Activated CD8-positive, alpha-beta memory T cell treated with anti-CD3 and anti-CD28 coated beads, Interleukin-2, amount 50 U/mL, for 24 hours (primary cell): ENCODE results near the gene PIK3R1.

Experiments used
- DNase-seq: peaks from one replicate; pipeline ENCODE4 v3.0.0-alpha.2; 2020; ENCODE audit errors: extremely low read depth

The PIK3R1 gene

DNA sequence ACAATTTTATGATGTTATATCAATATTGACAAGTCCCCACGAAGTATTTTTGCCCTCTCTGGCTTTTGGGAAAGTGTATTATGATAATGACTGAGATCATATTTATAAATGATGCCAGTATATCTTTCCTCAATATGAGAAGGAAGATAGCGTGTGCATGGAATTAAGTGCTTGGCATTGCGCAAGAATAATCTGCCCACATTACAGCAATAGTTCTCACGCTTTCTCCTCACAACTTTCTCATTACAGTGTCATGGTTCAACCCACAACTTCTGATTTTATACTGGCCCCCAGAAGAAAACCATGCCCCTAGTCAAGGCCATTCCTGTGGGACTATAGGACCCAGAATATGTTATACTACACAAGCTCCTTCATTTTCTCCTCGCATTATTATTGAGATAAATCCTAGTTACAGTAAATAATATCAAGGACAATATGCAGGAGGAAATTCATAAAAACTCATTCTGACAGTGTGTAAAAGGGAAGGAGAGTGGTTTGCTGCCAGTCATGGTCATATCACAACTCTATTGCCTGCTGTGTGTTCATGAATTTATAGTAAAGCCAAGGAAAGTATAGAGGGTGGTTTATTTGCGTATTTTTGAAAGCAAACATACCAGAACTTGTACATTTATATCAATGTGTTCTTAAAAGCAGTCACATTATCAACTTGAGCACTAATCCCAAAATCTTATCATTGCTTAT lies 114.1 kb downstream of the PIK3R1 start:
- DNase-seq: no peak

DNA sequence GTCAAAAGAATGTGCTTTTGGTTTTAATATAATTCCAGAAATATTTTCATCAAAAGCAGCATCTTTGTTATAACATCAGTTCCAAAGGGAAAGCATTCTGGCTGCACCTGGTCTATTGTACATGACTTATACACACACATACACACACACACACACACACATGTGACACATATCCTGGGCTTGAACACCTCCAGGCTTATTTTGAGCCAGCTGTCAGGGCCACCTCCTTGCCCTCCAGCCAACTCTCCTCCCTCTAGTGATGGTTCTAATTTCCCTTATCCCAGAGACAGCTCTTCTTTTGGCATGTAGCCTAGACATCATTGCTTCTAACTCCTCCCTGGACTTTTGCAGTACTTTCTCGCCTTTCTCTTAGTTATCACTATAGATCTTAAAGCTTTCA lies 115.0 kb downstream of the PIK3R1 start:
- no peak for DNase-seq

DNA sequence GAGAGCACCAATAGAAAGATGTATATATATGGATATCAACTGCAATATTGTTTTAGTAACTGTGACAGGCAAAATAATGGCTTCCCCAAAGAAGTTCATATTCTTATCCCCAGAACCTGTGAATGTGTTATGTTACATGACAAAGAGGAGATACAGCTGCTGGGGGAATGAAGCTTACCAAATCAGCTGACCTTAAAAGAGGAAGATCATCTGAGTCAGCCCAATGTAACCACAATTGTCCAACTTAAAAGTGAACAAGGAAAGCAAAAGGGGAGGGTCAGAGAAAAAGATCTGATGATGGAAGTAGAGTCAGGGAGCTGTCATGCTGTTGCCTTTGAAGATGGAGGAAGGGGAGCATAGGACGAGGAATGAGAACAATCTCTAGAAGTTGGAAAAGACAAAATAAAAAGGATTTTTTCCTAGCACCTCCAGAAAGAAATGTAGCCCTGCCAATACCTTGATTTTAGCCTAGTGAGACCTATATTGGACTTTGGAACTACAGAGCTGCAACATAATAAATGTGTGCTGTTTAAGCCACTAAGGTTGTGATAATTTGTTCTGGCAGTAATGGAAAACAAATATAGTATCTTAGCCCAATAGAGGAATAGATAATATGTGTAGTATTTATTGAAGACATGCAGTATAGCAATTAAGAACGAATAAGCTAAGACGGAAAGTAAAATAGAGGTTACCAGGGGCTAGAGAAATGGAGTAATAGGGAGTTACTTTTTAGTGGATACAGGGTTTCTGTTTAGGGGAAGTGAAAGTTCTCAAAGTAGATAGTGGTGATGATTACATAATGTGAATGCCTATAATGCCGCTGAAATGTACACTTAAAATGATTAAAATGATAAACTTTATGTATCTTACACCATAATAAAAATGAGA lies 115.9 kb downstream of the PIK3R1 start:
- no peak for DNase-seq

DNA sequence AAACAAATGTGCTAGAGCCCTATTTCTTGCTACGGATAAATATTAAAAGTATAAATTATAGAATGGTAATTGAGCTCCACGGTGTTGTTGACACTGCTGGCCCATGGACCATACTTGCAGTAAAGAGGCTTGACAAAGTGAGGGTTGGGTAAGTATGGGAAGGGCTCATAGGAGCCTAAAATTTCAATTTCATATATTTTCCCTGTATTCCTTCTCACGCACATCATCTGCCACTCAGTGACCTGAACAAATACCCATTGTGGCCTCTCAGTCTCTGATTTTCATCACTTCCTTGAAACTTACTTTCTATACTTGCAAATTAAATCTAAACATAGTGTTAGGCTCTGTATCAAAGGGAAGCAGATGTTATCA lies 116.5 kb downstream of the PIK3R1 start:
- DNase-seq: no peak

DNA sequence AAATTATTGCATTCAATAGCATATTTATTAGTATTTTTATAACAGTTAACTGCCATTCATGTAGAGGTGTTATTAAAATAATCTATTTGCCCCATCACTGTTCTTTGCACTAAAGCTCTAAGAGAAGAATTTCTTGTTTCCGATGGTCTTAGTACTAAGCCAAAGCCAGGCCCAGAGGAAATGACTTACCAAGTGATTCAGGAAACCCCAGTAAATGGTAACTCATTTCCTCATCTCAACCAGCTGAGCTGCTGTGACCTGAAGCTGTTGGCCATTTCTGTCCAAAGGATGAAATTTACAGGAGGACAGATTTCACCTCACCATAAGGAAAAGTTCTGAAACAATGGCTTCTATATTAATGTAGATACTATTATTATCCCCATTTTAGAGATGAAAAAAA lies 117.0 kb downstream of the PIK3R1 start:
- no peak for DNase-seq

DNA sequence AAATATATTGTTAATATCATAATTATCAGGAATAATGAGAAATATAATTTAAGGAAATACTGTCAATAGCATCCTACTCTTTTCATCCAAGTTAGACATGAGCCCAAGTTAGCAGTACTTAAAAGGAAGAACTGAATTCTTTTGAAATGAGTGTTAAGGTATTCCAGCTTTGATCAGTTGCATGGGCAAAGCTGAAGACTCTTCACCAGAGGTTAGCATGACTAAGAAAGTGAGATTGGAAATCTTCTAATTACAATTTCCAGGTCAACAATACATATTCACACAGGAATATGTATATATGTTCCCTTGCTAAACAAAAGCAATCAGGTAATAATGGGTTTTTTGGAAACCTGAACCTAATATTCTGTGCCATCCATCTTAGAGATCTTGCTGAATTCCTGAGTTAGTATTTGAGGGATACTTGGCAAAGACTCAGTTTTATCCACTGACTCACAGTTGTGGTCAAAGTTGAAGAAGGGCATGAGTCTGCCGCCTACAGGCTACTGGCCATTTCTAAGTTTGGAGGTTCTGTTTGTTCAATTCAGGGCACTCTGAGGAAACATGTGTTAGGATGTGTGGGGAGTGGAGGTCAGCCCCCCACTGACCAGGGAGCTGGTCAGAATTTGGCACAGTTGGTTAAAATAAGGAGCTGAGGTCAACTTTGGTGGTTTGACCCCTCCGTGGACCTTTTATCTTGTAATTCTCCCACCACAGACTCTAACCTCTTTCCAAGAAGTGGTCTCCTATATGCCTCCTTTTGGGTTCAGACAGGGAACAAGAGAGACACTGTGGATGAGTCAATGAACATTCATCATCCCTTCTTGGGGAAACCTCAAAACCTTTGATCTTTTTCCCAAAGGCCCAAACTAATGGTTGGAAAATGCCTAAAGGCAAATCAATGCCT lies 118.3 kb downstream of the PIK3R1 start:
- DNase-seq: no peak

DNA sequence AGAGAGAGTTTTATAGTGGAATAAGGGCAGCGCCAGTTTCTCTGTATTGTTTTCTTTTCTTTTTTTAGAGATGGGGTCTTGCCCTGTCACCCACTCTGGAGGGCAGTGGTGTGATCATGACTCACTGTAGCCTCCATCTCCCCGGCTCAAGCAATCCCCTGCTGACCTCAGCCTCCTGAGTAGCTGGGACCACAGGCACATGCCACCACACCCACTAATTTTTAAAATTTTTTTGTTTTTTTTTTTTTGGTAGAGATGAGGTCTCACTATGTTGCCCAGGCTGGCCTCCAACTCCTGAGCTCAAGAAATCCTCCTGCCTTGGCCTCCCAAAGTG lies 119.0 kb downstream of the PIK3R1 start:
- no peak for DNase-seq

DNA sequence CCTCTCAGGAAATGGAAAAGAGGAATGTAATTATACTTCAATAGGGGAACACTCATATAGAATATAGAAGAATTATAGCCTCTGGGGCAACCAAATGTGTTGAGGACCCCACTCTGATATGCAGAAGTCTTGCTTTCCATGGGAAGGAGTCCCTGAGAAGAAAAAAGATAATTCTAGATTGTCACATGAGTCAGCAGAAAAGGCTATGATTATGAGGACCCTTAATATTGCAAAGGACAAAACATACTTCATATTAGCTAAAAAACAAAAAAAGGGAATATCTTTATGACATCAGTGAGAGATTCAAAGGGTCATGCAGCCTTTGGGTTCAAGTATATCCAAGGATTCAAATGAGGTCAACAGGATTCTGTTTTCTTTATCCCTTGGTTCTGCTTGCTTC lies 119.5 kb downstream of the PIK3R1 start:
- no peak for DNase-seq

DNA sequence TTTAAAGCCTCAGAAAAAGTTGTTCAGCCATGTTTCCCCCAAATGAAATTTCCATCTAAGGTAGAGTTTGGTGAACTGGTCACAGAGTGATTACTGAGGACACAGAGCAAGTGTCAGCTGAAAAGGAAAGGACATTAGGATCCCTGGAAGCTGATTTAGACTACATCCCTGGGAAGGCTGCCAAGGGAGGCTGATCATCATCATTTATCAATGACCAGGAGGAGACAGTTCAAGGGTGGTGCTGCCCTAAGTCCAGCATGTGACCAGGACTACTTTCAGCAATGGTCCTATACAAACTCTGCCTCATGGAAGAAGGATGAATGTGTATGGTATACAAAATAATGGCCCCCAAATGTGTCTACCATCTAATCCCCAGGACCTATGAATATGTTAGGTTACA lies 120.6 kb downstream of the PIK3R1 start:
- no peak for DNase-seq

DNA sequence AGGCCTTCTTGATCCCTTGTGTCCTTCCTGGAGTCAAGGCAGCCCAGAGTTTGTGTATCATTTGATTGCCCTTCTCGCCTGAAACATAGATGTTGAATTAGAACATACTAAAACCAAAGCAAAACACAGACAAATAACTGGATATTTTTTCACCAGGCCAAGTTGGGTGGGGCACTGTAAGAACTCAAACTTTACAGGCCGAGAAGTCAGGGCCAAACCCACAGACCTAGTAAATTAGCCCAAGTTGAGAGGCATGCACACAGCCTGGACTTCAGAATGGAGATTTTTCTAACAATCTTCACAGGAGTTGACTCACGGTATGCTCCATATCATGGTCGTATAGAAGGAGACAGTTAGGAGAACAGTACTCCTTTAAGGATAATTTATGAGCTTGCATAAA lies 121.7 kb downstream of the PIK3R1 start:
- DNase-seq: no peak

DNA sequence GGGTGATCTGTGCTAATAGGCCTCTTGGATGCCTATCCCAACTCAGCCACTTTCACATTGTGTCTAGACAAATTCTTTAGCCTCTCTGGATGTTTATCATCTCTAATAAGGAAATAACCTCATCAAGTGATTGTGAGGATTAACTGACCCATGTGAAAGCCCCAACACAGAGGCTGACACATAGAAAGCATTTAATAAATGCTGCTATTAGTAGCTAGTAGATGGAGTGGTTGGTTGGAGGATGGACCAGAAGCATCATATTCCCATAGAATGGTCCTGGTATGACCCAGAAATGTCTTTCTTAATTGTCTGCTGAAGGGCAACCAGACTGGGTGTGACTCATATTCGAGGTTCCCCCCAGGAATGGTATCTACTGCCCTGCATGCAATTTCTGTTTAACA lies 124.4 kb downstream of the PIK3R1 start:
- DNase-seq: no peak

DNA sequence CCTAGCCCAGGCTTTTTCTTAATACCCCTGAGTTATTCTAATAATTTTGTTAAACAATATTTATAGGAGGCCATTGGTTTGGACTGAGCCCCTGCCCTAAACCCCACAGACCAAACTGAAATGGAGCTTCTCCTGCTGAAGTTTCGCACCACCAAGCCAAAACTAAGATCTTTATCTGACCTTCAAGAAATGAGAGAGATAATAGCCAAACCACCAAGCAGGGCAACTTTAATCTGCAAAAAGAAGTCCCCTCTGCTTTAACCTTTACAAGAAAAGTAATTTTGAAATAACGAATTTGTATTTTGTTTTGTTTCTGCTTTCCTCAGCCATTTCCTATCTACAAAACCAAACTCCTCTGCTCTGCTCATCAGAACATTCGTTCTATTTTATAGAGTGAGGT lies 125.5 kb downstream of the PIK3R1 start:
- DNase-seq: no peak

DNA sequence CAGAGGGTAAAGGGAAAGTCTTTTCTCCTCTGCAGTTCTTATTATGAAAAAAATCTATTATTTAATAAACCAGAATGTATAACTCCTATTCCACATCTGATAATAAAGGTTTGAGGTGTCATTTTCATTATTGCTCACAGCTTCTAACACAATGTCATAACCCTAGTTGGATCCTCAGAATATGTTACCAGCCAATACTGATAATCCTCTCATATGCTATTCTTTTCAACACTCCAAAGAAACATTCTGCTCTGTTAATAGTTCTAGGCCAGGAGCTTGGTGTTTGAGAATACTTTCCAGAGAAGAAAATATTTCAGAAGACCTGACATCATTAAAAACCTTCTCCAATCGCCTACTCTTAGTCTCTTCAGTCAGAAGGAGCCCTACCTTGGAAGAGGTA lies 127.1 kb downstream of the PIK3R1 start:
- DNase-seq: no peak

DNA sequence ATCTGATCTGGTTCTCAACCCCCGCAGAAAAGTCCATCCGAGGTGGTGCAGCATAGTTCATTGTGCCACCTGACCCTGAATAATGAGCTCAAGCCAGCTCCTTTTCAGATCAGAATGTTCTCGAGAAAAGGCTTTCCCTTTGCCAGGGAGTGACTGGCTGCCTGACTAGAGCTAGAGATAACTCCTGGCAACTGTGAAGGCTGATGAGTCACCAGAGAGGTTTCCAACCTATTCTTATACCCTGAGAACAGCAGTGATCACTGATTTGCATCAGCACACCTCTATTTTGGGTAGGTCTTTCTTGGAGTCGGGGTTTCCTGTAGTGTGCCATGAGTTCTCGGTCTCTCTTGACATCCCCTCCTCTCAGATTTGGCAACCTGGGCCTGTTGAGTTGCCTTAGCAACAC lies 127.9 kb downstream of the PIK3R1 start:
- DNase-seq: no peak

DNA sequence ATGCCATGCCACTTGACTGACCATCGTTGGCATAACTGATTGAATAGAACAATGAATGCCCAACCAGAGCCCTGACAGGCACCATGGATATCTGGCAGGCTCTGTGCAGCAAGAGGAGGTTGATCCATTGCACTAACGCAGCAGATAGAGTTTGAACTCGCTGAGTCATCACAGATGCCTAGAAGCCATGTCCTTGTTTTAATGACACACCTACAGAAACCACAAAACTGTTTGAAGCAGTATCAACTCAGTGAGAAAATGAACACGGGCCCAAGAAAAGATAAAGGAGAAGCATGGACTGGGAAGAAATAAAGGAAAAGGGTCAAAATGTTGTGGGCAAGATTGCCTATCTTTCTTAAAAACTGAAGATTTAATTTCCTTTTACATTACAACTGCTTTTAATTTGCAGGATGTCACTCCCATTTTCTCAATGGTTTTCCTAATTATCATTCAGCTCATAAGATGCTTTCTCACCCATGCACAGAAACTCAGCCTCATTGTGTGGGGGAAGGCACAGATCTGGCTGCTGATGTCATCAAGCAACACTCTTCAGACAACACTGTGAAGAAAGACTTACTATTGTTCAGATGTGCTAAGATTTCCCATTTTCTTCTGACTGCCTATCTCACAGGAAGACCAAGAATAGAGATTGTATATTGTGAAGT lies 129.0 kb downstream of the PIK3R1 start:
- no peak for DNase-seq

DNA sequence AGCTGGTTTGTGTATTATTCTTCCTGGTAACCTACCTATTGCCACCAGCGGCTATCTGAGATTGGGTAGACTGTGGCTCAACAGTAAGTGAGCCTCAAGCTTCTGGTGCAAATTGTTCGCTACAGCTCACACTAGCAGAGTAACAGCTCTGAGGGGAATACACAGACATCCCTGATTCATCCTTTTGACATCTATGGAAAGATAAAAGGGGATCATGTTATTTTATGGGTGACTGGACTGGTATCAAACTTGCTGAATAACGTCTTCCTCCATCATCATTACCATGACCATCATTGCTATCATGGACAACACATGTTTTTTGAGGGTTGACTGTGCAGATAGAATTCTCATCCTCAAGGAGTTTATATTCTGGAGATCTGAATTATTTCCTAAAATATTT lies 129.6 kb downstream of the PIK3R1 start:
- DNase-seq: no peak

DNA sequence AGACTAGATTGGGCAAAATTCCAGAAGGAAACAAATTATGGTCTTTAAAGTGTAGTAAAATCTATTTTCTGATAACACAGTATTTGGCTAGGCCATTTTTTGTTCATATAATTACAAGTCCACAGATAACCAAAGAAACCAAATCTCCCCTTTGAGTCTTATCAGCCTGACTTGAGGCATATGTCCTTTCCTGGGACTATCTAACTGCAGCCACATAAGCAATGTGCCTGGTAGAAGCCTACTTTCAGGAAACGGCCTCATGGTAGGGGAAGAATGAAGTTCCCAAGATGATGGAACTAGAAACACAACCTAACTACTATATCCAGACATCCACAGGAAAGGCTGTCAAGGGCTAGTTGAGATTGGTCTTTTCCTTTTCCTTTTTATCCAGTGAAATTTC lies 130.0 kb downstream of the PIK3R1 start:
- DNase-seq: no peak

DNA sequence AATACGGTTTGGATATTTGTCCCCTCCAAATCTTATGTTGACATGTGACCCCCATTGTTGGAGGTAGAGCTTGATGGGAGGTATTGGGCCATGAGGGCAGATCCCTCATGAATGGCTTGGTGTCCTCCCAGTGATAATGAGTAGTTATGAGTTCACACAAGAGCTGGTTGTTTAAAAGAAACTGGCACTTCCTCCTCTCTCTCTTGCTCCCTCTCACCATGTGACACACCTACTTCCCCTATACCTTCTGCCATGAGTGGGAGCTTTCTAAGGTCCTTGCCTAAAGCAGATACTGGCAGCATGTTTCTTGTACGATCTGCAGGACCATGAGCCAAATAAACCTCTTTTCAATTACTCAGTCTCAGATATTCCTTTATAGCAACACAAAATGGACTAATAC lies 132.0 kb downstream of the PIK3R1 start:
- DNase-seq: no peak

DNA sequence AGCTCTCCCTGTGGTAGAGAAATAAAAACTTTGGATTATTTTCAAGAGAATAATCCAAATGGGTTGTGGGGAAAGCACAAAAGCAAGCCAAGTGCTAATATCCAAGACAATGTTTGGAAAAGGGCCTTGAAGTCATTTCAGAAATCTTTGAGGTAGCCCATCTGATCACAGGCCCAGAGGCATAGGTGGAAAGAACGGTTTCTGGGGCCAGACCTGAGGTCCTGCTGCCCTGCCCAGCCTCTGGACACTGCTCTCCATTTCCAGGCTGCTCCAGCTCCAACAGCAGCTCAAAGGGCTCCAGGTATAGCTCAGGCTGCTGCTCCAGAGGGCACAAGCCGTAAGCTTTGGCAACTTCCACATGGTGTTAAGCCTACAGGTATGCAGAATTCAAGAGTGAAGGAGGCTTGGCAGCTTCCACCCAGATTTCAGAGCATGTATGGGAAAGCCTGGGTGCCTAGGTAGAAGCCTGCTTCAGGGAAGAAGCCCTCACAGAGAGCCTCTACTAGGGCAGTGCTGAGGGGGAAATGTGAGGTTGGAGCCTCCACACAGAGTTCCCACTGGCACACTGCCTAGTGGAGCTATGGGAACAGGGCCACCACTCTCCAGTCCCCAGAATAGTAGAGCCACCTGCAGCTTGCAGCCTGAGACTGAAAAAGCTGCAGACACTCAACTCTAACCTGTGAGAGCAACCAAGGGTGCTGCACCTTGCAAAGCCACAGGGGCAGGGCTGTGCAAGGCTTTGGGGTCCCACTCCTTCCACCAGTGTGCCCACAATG lies 133.1 kb downstream of the PIK3R1 start:
- no peak for DNase-seq

DNA sequence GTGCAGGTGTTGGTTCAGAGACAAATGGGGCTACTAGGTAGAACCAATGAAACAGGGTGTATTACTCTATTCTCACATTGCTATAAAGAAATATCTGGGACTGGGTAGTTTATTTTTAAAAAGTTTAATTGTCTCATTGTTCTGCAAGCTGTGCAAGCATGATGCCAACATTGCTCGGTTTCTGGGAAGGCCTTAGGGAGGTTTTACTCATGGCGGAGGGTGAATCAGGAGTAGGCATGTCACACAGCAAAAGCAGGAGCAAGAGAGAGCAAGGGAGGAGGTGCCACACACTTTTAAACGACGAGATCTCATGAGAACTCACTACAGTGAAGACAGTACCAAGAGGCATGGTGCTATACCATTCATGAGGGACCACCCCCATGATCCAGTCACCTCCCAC lies 134.6 kb downstream of the PIK3R1 start:
- DNase-seq: no peak
